ENCODE data around the gene SAP25. TPM values are rescaled to one million over a fixed set of nuclear protein-coding genes. Genes with fewer than 3 reads are reported as not detected.

Gene SAP25
- total RNA-seq, 1 donor from 2014 or later: 20.9 TPM

DNA sequence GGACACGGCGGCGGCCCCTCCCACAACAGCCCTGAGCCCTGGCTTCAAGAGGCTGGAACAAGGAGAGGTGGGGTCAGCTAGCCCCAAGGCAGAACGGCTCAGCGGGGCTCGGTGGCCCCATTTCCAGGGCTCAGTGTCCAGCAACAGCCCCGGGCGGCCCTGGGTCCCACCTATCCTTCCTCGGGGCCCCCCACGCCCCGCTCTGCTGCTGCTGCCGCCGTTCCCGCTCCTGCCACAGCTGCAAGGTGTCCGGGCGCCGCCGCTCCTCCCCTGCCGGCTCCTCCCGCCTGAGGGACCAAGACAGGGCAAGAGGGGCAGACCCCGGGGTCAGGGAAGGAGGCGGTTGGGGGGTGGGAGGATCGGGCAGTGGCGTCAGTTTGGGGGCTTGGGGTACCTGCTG lies 3.4 kb upstream of the SAP25 start:
- intact Hi-C loops (cut with micrococcal nuclease): no loop called here

DNA sequence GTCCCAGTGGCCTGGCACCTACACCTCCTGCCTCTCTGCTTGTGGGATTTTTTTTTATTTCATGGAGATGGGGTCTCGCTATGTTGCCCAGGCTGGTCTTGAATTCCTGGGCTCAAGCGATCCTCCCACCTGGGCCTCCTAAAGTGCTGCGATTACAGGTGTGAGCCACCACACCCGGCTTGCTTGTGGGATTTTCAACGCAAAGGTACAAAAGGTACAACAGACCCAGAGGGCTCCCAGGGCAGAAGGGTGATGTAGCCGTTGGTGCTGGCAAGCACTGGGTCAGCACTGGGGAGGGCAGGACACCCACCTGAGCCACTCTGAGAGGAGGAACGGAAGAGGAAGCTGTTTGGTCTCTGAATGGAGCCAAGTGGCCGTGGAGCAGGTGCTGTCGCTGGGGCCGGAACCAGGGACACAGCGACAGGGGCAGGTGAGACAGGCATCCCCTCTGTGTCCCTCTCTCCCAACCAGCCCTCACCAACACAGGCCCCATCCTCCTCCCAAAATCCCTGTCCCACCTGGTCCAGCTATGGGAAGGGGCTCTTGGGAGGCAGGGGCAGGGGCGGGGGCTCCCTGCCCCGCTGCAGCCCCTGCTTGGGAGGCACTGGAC lies 2.8 kb upstream of the SAP25 start:
- intact Hi-C loops (cut with micrococcal nuclease): no loop called here

DNA sequence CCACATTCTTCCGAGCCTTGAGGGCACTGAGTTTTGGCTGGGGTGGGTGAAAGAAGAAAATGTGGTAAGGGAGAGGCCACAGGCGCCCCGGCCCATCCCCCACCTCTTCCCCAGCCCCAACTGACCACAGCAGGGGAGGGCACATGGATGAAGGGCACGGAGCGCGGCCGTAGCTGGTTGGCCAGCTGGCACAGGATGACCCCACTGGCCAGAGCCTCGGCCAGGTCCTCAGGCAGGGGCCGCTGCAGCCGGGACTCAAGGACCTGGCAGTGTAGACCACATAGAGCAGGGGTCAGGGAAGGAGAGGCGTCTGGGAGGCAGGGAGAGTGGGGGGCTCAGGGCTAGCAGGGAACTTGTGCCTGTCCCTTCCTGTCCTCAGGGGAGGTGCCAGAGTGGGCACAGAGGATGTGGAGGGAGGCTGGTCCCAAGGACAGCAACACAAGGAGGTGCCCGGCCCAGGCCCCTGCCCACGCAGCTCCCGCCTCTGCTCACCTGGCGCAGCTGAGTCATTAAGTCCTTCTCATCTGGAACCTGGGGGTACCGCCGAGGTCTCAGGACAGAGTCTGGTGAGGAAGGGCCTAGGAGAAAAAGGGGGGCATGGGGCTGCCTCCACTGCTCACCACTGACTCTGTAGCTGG lies 2.2 kb upstream of the SAP25 start:
- intact Hi-C loops (cut with micrococcal nuclease): no loop called here

- intact Hi-C loops (cut with micrococcal nuclease): no loop called here
Observed at GRCh38 chr7:100575206-100575631, 1.5 kb upstream of the SAP25 start.

DNA sequence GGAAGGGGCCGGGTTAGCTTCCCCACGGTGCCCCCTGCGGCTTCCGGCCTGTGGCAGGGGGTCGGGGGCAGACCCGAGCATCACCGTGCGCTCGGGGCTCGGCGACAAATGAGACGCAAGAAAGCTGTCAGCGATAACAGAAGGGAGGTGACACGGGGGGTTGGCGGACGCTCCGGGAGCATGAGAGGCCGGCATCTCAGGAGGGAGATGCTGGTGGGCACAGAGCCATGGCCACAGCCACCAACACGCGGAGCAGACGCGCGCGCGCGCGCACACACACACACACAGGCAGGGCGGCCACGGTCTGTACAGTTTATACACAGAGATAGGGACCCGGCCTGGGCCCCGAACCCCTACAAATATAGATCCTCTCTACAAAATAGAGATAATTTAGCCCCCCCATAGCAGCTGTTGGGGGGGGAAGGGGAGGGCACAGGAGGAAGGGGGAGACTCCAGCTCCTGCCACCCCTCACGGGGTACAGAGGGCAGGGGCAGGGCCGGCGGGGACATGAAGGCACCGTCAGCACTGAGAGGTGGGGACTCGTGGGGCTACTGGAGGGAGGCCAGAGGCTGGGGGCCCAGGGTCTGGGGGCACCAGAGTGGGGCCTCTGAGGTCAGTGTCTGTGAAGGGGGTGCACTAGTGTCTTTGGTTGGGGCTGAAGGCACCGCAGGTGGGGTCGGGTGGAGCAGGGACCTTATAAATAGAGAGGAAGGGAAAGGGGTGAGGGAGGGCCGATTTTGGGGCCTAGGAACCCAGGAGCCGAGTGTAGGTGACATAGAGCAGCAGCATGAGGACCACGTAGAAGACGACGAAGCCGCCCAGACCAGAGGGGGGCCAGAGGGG lies 884 bp upstream of the SAP25 start:
- intact Hi-C loops (cut with micrococcal nuclease): no loop called here

DNA sequence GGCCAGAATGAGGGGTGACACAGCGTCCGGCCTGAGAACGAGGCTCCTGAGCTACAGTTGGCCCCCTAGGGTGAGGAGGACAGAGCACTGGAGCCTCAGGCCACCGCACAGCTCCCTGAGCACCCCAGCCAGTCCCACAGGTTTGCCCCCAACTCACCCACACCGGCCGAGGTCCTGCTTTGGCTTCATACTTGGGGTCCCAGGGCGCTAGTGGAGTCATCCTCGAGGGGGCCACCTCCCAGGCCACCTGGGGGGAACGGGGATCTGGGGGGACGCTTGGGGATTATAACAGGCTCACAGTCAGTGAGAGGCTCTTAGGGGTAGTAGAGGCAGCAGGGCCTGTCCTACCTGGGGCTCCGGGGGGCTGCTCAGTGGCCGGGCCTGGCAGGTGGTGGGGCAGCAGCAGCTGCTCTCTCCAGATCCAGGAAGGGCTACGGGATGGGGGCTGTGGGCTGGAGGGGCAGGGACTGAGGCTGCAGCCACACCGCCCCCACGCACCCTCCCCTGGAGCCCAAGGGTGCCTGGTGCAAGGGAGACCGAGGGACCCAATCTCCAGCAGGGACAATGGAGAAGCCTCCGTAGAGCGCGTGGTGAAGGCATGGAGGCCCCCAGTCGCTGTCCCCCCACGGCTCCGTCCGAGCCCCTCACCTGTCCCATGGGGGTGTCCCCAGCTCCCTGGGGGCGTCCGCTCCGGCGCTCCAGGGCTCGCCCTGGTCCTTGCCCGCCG lies 588 bp downstream of the SAP25 start:
- intact Hi-C loops (cut with micrococcal nuclease): no loop called here

- intact Hi-C loops (cut with micrococcal nuclease): no loop called here
Observed at GRCh38 chr7:100572281-100572948, 1.3 kb downstream of the SAP25 start.

DNA sequence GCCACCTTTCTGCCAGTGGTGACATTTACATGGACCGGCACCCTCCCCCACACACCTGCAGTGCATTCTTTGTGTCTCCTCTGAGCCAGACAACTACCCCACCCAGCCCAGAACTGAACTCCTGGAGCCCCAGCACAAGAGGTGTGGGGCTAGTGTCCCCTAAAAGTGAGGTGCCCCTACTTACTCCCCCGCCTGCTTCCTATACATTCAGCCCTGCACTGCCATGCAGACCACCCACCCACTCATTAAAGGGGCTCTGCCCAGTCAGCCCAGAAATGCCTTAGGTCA lies 1.9 kb downstream of the SAP25 start:
- intact Hi-C loops (cut with micrococcal nuclease): no loop called here

- intact Hi-C loops (cut with micrococcal nuclease): loop anchor here (1.0 kb wide), 1 partner anchor 12 kb away; no protein-coding TSS in a partner anchor
Observed at GRCh38 chr7:100570954-100571828, 2.5 kb downstream of the SAP25 start.

GRCh38 chr7:100568896-100569844 lies 4.5 kb downstream of the SAP25 start:
- intact Hi-C loops (cut with micrococcal nuclease): no loop called here

- intact Hi-C loops (cut with micrococcal nuclease): no loop called here
Observed at GRCh38 chr7:100568176-100568895, 5.4 kb downstream of the SAP25 start.

GRCh38 chr7:100567751-100568175 lies 5.9 kb downstream of the SAP25 start:
- intact Hi-C loops (cut with micrococcal nuclease): no loop called here

DNA sequence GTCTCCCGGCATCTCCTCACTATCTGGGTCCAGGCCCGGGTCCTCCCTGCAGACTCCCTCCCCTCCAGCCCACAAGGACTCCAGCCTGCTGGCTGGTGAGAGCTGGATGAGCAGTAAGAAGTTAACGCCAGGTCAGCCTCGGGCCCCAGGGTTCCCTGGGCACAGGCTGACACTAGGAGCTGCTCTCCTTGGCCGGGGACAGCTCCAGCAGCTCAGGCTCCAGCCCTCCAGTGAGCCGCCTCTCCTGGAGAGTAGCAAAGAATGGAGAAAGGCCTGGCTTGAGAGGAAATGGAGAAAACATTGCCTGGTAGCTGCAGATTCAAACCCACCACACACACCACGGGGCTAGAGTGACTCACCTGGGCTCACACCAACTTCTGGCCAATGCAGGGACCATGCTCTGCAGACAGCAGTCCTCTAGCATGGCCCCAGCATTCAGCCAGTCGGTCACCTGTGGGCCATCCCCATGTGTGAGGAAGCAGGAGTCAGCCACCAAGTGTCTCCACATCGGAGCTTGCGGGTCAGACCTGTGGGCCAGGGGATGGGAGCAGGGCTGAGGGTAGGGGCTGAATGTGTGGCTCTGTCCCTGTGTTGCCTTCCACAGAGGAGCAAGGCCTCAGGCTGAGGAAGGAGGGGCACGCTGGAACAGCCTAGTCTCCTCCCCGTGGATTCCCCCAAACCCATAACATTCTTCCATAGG lies 6.5 kb downstream of the SAP25 start:
- intact Hi-C loops (cut with micrococcal nuclease): no loop called here

DNA sequence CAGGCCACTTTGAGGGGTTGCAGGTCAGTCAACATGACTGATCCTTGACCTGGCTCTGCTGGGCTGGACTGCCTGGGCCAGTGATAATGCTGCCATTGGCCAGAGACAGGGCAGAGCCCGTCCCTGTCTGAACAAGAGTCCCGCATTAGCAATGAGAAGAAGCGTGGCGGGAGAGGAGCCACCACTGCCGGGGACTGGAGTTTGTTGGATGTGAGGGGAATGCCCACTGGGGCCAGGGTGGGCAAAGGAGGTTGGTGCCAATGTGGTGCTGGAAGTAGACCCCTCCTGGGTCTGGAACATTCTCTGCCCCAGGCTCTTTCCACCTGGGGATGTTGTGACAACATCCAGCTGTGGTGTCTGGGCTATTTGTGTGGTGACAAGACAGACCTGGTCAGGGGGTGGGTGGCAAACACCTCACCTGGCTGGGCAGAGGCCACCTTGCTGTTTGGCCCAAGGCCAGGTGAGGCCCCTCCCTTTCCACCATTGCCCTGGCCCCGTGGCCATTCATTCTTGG lies 7.6 kb downstream of the SAP25 start:
- intact Hi-C loops (cut with micrococcal nuclease): no loop called here

DNA sequence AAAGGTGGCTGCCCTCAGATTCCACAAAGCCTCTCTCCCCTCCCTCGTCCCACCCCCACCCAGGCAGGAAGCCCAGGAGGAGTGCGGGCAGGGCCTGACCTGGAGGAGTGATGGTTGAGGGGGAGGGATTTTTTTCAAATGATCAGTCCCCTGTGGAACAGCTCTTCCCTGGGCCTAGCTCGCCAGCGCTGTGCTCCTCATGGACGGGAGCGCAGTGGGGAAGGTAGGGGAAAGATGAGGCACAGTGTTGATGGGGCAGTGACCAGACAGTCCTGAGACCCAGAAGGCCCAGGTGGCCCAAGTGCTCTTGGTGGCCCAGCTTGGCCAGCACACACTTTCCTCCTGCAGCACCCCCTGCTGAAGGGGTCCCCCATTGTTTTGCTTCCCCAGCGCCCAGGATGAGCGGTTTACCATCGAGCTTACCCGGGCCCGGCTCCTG lies 8.5 kb downstream of the SAP25 start:
- intact Hi-C loops (cut with micrococcal nuclease): no loop called here

GRCh38 chr7:100564405-100564804 lies 9.3 kb downstream of the SAP25 start:
- intact Hi-C loops (cut with micrococcal nuclease): loop anchor here (1.0 kb wide), 3 partner anchors 22 to 161 kb away; partner anchors contain the start of genes FBXO24 and LRCH4

DNA sequence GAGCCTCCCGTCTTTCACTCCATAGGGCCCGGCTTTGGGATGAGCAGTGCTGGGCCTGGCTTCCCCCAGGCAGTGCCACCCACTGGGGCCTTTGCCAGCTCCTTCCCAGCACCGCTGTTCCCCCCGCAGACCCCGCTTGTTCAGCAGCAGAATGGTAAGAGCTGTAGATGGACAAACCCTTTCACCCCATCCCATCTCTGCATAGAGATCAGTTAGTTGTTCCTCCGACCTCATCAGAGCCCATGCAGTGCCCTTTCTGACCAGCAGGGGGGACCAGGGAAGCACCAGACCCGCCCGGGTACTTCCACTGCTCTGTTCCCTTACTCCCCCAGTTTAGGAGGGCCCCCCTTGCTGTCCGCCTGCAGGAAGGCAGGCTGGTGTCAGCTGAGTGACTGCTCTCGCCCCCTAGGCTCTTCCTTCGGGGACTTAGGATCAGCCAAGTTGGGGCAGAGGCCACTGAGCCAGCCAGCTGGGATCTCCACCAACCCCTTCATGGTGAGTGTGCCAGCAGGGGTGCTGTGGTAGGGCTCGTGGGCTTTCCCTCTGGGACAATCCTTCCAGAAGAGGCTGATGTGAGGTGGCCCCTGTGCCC lies 9.8 kb downstream of the SAP25 start:
- intact Hi-C loops (cut with micrococcal nuclease): loop anchor here (1.0 kb wide), 3 partner anchors 22 to 161 kb away; partner anchors contain the start of genes FBXO24 and LRCH4
